ENCODE measurements around the gene SSC5D.
A peak's percentile ranks its signal among the peaks of the same experiment; 100 is the strongest.

SSC5D gene

DNA sequence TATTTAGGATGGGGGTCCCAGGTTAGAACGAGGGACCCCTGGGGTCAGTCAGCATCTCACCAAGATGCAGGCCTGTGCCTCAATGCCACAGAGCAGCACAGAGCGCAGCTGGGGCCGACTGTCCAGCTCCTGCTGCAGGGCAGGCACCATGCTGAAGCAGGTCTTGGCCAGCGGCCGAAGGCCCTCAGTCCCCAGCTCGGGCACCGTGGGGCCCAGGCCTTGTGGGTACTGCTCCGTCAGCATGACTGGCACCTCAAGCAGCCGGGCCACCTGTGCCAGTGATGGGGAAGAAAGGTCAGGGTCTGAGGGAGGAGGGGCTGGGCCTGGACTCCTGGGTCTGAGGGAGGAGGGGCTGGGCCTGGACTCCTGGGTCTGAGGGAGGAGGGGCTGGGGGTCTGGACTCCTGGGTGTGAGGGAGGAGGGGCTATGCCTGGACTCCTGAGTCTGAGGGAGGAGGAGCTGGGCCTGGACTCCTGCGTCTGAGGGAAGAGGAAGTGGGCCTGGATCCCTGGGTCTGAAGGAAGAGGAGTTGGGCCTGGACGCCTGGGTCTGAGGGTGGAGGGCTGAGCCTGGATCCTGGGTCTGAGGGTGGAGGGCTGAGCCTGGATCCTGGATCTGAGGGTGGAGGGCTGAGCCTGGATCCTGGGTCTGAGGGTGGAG, 32.5 kb upstream of the SSC5D start:
- no peak for DNase-seq (ENCODE audit: low spot score)

GRCh38 chr19:55456347-55456746, 31.9 kb upstream of the SSC5D start:
- no peak for DNase-seq (ENCODE audit: low spot score)

GRCh38 chr19:55457683-55458457, 30.4 kb upstream of the SSC5D start:
- no peak for DNase-seq (ENCODE audit: low spot score)

DNA sequence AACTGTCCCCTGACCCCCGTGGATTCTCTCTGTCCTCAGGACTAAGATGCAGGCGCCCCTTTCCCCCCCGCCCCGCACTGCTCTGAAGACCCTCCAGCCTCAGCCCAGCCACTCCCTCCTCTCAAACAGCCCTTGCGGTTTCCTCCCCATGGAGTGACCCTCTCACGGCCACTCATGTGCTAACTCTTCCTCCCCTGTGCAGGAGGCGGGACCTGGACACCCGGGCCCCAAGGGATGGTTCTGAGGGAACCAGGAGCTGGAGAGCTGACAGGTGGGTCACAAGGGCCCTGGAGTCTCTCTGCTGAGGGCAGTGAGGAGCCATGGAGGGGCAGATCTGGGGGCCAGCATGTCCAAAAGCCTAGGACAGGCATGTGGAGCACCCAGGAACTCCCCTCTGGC, 28.7 kb upstream of the SSC5D start:
- DNase-seq (ENCODE audit: low spot score): no peak

DNA sequence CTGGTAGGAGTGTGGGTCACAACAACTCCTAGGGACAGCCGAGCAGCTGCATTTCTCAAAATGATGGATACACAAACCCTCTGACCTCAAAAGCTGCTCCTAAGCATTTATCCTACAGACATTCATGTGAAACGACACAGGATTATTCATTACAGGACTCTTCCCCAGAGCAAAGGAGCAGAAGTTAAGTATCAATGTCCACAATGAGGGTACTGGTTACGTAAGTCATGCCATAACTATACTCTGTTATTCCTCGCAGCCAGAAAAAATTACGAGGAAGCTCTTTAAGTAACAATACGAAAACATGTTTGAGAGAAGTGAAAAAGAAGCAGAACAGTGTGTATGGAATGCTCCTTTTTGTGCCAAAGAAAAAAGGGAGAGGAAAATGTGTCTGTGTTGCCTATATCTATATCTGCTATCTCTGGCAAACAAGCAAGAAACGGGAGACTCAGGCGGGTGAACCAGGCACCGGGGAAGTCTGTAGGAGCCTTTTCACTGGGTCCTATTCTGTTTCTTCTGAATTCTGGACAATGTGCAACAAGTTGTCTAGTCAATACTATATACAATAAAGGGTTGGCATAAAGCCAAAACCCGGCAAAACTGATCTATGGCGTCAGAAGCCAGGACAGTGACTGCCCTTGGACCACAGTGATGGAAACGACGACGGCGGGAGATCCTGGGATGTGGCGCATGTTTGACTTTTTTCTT, 28.1 kb upstream of the SSC5D start:
- DNase-seq (ENCODE audit: low spot score): peak; percentile 35

GRCh38 chr19:55460670-55461258, 27.5 kb upstream of the SSC5D start:
- DNase-seq (ENCODE audit: low spot score): peak; percentile 78

DNA sequence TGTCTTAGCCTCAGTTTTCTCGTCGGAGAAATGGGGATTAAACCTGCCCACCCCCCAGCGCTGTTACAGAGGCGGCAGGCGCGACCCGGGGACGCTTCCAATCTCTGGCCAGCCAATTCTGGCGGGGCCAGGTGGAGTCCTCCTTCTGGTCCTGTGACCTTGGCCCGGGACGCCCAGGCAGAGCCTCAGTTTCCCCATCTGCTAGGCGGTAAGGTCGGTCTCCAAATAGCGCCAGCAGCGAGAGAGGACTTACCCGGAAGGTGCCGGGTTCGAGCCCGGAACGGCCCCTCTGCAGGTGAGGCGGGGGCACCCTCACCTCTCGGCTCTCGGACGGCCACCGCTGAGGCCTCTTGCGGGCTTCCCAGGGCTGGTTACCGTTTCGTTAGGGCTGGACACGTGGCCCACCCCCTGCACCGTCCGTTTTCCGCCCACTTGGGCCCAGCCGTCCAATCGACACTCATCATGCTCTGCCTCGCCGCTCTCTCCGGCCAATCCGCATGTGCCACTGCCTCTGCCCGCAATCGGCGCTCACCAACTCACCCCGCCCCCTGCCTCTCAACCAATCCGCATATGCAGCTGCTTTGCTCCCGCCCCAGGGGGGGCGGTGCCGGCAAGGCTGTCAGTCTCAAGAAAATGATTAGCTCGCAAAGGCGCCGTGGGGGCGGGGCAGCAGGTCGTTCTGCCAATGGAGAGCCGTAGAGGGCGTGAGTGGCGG, 26.8 kb upstream of the SSC5D start, which contains the start of gene ISOC2:
ISOC2 (minus strand) TSS at position 384 of the 715 bp plus-strand sequence. CDS start 5,156 bp downstream, outside the sequence.
- peak; percentile 99 for DNase-seq (ENCODE audit: low spot score)

GRCh38 chr19:55461974-55462626, 26.1 kb upstream of the SSC5D start:
- peak; percentile 78 for DNase-seq (ENCODE audit: low spot score)

- no peak for DNase-seq (ENCODE audit: low spot score)
Observed at GRCh38 chr19:55462722-55463121, 25.5 kb upstream of the SSC5D start.

- no peak for DNase-seq (ENCODE audit: low spot score)
Observed at GRCh38 chr19:55463583-55464031, 24.6 kb upstream of the SSC5D start.

- no peak for DNase-seq (ENCODE audit: low spot score)
Observed at GRCh38 chr19:55464039-55464661, 24.1 kb upstream of the SSC5D start.

DNA sequence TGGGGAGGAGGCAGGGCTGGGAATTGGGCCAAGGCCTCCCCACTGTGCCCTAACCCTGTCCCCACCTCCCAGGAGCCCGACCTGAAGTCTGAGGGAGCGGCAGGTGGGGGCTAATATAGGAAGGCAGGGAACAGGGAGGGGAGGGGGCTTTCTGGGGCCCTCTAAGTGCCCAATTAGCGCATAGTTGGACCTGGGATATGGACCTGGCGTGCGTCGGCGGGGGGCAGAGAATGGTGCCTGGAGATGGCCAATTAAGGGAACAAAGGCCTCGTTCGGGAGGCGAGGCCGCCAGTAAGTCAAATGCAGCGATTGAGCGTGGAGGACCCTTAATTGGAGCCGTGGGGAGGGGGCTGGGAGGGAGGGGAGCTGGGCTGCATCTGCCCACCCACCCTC, 23.6 kb upstream of the SSC5D start, which contains the start of gene C19orf85:
C19orf85 (minus strand) TSS at position 90 of the 393 bp plus-strand sequence. CDS start 197 bp downstream, outside the sequence.
- no peak for DNase-seq (ENCODE audit: low spot score)

DNA sequence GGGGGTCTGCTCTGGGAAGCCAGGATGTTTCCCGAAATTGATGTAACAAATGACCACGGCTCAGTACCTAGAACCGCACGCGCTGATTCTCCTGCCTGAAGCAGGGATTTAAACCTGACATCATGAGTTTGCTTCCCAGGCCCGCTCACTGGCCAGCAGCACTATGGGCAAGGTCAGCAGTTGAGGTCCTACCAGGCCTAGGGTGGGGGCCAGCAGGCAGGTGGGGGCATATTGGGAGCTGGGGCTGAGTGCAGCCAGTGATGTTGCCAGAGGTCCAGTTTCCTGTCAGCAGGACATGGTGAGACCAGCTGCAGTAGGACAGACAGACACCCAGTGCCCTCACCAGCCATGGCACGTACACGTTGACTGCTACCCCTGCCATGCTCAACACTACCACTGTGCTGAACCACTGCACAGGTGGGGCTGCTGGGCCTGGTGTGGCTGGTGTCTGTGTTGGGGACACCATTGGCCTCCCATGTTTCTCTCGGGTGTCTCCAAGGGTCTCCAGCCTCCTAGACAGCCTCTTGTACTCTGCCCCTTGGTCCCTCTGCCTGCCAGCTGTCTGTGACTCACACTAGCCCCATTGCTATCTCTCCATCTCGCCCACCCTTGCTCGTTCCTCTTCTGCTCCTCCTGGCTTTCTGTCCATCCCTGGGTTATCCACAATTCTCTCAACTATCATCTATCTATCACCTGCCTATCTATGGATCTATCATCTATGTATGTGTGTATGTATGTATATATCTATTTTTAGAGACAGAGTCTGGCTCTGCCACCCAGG, 22.6 kb upstream of the SSC5D start:
- DNase-seq (ENCODE audit: low spot score): no peak

DNA sequence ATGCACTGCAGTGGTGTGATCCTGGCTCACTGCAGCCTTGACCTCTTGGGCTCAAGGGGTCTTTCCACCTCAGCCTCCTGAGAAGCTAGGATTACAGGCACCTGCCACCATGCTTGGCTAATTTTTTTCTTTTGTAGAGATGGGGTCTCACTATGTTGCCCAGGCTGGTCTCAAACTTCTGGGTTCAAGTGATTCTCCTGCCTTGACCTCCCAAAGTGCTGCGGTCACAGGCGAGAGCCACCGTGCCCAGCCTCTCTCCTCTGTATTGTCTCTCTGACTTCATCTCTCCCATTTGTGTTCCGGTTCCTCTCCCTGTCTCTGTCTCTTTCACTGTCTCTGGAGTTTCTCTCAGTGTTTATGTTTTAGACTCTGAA, 22.0 kb upstream of the SSC5D start:
- no peak for DNase-seq (ENCODE audit: low spot score)

DNA sequence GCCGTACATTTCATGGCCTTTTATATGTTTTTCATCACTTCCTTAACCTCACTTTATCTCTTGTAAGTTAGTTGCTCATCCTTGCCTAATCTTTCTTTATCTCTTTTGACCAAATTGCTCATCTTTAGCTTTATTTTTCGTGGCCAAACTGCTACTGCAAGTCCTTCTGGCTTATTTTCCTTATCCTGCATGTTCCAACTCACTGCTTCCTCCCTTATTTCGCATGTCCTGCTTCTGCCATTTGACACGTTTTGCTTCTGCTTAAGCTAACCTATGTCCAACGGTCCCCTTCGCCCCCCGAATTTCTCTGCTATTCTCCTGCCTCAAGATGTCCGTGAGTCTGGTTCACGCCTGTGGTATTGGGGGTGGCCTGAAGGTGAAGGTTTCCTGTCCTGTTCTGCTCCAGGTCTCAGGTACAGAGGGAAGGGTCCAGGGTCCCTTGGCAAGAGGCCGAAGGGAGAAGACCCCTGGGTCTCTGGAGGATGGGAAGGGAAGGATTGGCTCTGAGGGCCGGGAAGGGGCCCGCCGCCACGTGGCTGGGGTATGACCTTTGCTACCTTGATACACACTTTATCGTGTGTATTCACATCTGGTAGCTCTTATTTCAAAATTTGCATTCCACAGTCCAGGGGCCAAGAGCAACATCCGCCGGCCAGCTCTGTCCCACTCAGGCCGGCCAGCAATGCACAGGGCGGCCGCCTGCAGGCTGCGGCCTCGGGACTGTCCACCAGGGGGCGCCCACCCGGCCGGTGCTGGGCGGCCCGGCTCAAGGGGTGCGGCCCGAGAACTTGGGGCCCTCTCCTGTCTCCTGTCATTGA, 20.8 kb upstream of the SSC5D start:
- DNase-seq (ENCODE audit: low spot score): peak; percentile 80

DNA sequence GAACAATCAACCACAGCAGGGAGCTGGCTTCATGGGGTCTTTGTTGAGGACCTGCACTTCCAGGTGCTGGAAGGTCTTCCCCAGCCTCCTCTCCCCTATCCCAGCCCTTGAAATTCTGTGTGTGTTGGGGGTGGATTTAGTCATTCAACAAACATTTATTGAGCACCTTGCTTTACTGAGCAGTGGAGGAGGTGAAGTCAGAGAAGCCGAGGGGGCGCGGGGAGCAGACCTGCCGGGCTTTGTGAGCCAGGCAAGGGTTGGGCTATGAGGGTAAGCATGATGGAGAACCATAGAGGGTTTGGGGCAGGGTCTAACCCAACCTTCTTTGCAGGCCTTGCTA, 20.2 kb upstream of the SSC5D start:
- no peak for DNase-seq (ENCODE audit: low spot score)

GRCh38 chr19:55471266-55471665, 17.0 kb upstream of the SSC5D start:
- DNase-seq (ENCODE audit: low spot score): no peak

DNA sequence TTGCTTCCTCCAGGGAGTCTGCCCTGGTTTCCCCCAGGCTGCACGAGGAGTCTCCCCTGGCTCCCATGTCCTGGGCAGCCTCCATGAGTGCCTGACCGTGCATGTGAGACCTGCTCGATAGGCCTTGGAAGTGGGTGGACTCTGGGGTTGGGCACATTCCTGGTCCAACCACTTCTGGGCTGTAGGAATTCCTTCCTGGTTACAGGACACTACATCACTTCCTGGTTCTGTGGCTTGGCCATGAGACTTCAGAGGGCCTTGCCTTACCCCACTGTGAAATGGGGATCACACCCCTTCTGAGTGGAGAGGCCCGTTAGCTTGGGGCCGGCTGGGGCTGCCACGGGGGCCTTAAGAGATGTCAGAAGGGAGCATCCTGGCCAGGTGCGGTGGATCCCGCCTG, 15.8 kb upstream of the SSC5D start:
- no peak for DNase-seq (ENCODE audit: low spot score)

All from hematopoietic multipotent progenitor cell treated with erythropoietin and hydrocortisone succinate and interleukin-3 and kit ligand, for 17 days (in vitro differentiated cells).